ENCODE data around the gene FBXW2.

FBXW2 gene

DNA sequence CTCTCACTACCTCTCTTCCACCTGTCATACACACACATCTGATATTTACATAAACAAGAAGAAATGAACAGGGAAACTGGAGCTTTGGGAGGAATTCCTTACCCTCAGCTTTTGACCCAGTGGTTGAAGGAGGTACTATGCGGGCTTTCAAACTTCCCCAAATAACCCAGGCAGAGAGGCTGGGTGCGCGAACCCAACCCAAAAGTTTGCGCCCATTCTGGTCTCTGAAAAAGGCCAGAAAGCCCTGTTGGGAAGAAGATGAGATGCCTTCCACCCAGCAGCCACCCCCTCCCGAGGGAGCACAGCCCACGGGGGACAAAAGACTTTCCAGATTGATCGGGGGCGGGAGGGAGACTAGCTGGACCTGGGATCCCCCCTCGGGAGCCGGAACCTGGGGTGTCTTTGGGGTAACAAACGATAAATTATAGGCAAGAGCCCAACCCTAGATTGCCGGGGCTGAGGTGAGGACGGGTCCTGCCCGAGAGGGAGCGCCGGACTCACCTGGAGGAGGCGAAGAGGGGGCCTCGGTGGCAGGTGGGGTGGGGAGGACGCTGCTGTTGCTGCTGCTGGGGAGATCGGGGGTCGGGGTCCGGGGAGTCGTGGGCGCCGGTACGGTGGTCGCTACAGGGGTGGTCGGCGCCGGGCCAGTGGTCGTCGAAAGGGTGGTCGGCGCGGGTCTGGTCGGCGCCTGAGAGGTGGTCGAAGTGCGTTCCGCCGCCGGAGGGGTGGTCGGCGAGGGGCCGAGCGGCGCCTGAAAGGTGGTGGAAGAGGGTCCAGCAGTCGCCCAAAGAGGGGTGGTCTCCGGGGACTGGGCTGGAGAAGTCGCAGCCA is 79.7 kb downstream of the FBXW2 start:
- DNase-seq: no peak

GRCh38 chr9:120712539-120713031 is 80.6 kb downstream of the FBXW2 start:
- DNase-seq: no peak

DNA sequence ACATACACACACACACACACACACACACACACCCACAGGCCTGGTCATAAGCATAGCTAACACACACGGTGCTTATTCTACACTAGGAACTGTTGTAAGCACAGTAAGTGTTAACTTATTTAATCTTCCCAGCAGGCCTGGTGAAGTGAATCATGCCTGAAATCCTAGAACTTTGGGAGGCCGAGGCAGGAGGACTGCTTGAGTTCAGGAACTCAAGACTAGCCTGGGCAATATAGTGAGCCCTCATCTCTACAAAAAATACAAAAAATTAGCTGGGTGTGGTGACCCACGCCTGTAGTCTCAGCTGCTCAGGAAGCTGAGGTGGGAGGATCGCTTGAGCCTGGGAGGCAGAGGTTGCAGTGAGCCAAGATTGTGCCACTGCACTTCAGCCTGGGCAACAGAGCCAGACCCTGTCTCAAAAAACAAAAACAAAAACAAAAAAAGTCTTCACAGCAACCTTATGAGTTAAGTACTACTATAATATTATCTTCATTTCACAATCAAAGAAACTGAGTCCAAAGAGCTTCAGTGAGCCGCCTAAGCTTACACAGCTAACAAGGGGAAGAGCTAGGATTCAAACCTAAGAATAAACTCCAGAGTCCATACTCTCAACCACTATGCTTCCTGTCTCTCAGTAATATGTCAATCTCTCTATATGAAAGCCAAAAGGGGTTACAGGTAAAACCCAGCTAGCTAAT is 81.2 kb downstream of the FBXW2 start:
- no peak for DNase-seq

DNA sequence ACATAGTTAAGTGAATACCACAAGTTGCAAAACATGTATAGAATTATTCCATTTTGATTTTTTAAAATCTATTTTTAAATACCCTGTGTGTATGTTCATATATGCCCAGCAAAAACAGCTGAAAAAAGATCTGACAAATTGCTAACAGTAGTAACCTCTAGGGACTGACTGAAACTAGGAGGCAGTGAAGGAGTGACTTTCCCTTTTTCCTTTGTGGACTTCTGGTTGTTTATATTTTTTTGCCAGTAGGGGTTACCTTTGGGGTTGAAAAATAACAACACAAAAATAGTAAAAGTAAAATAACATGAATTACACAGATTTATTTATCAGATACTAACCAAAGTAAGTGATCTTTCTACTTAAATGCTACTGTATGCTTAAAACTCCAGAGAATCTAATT is 81.9 kb downstream of the FBXW2 start:
- no peak for DNase-seq

DNA sequence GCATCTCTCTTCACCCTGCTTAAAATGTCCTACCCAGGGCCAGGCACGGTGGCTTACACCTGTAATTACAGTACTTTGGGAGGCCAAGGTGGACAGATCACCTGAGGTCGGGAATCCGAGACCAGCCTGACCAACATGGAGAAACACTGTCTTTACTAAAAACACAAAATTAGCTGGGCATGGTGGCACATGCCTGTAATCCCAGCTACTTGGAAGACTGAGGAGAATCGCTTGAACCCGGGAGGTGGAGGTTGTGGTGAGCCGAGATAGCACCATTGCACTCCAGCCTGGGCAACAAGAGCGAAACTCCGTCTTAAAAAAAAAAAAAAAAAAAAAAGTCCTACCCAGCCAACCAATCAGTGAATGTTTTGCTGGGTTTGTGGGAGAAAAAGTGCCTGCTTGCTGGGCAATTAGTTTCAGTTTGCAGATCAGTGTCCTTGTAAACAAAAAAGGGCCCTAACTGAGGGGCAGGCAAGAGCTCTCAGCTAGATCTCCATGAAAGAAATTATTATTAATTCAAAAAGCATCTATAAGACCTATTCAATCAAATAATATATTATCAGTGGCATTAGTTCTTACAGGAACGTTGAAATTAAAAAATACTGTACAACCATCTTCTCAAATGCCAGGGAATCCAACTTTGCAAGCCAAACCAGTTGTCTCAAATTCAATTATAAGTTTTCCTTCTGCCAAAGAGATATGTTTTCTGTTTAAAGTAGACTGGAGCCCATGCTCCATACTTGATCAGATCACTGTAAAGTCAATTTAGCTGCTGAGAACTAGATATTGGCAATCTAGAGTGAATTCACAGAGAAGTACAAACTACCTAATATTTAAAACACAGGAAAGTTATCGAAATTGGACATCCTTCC is 82.9 kb downstream of the FBXW2 start:
- DNase-seq: no peak

DNA sequence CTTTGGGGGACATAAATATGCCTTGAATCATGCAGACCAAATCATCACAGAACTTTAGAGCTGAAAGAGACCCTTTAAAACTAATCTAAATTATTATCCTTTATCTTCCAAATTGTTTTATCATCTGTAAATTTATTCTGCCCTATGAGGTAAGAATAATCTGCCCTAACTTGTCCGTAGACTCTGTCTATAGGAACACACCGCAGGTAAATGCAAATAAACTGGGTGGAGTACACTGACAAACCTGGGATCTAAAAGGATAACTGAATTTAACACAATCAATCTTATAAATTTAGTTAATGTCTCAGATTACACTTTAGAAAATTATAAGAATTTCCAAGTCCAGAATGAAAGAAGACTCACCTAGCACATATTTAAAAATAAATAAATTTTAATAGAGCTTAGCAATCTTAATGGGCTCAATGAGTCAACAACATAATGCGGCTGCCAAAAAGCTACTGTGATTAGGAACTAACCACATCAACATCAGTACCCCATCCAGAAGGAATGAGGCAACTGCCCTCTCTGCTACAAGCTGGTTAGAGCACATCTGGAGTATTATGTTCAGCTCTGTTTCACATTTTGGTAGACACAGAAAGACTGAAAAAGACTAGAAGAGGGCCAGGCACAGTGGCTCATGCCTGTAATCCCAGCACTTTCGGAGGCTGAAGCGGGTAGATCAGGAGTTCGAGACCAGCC is 84.5 kb downstream of the FBXW2 start:
- no peak for DNase-seq

DNA sequence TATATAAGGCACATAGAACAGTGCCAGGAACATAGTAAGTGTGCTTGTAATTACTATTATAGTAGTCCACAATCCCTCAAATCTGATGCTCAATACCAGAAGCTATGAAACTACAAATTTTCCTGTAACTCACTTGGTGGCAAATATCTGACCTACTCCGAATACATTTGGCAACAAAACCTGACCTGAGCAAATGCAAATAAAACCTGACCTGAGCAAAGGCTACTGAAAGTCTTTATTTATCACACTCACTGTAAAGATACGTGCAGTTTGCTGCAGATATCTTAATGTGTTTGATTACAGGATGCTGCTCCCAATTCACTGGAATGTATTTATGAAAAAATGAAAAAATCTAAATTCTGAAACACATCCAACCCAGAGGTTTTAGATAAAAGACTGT is 86.0 kb downstream of the FBXW2 start:
- DNase-seq: no peak
